H1 (cell line): ENCODE results near the gene TMEM163. TPM values are rescaled to one million over a fixed set of nuclear protein-coding genes. Genes with fewer than 3 reads are reported as not detected.

Experiments
- polyA plus RNA-seq, 7 experiments: library from polyadenylated mRNA; depleted of rRNA in 3 of 7; stranded (reverse) in 5 of 7; unstranded in 2 of 7; fragments of >200 nt in 5 of 7; fragments of 200-250 nt in 2 of 7; gene quantifications; 1 replicate in 5 of 7; 2 replicates in 1 of 7; 4 replicates in 1 of 7; pipeline versions ENCODE4 v1.2.1 to v1.2.3, GENCODE V29; 2011 to 2013; ENCODE audit warnings: missing spikeins in 2 of 7, mixed read lengths in 2 of 7
- total RNA-seq: library from RNA; stranded (reverse); fragmentation: NEBNext Ultra II Directional; extraction: Animal tissue kit (Norgen Biotek cat#: 25700); gene quantifications from 2 replicates; pipeline ENCODE4 v1.2.1, GENCODE V29; 2021
- TF ChIP-seq, protein P1 (sequence below): fragments of 300-600 bp; sonication (generic); IDR thresholded peaks from 2 replicates; pipeline ENCODE4 v1.7.1; 2012; ENCODE audit warnings: low read length, moderate library complexity, mild to moderate bottlenecking, inconsistent platforms; ENCODE audit not compliant: insufficient replicate concordance

TMEM163 gene
- total and polyA plus RNA-seq, 2 of the 8 experiments (the other 6 are each of a cell fraction or from before 2014, with no cell fraction given): 2.8 to 3.2 TPM

DNA sequence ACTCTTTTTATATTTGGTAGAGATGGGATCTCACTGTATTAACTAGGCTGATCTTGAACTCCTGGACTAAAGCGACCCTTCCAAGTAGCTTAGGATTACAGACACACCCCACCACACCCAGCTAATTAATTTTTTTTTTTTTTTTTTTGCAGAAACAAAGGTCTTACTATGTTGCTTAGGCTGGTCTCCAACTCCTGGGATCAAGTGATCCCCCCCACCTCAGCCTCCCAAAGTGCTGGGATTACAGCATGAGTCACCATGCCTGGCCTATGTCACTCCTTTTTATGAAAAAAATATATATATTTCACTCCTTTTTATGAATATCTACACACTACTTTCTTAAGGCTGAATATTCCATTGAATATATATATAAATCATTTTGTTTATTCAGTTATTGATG lies 302.2 kb downstream of the TMEM163 start (continued):
- TF ChIP-seq, protein P1, sequence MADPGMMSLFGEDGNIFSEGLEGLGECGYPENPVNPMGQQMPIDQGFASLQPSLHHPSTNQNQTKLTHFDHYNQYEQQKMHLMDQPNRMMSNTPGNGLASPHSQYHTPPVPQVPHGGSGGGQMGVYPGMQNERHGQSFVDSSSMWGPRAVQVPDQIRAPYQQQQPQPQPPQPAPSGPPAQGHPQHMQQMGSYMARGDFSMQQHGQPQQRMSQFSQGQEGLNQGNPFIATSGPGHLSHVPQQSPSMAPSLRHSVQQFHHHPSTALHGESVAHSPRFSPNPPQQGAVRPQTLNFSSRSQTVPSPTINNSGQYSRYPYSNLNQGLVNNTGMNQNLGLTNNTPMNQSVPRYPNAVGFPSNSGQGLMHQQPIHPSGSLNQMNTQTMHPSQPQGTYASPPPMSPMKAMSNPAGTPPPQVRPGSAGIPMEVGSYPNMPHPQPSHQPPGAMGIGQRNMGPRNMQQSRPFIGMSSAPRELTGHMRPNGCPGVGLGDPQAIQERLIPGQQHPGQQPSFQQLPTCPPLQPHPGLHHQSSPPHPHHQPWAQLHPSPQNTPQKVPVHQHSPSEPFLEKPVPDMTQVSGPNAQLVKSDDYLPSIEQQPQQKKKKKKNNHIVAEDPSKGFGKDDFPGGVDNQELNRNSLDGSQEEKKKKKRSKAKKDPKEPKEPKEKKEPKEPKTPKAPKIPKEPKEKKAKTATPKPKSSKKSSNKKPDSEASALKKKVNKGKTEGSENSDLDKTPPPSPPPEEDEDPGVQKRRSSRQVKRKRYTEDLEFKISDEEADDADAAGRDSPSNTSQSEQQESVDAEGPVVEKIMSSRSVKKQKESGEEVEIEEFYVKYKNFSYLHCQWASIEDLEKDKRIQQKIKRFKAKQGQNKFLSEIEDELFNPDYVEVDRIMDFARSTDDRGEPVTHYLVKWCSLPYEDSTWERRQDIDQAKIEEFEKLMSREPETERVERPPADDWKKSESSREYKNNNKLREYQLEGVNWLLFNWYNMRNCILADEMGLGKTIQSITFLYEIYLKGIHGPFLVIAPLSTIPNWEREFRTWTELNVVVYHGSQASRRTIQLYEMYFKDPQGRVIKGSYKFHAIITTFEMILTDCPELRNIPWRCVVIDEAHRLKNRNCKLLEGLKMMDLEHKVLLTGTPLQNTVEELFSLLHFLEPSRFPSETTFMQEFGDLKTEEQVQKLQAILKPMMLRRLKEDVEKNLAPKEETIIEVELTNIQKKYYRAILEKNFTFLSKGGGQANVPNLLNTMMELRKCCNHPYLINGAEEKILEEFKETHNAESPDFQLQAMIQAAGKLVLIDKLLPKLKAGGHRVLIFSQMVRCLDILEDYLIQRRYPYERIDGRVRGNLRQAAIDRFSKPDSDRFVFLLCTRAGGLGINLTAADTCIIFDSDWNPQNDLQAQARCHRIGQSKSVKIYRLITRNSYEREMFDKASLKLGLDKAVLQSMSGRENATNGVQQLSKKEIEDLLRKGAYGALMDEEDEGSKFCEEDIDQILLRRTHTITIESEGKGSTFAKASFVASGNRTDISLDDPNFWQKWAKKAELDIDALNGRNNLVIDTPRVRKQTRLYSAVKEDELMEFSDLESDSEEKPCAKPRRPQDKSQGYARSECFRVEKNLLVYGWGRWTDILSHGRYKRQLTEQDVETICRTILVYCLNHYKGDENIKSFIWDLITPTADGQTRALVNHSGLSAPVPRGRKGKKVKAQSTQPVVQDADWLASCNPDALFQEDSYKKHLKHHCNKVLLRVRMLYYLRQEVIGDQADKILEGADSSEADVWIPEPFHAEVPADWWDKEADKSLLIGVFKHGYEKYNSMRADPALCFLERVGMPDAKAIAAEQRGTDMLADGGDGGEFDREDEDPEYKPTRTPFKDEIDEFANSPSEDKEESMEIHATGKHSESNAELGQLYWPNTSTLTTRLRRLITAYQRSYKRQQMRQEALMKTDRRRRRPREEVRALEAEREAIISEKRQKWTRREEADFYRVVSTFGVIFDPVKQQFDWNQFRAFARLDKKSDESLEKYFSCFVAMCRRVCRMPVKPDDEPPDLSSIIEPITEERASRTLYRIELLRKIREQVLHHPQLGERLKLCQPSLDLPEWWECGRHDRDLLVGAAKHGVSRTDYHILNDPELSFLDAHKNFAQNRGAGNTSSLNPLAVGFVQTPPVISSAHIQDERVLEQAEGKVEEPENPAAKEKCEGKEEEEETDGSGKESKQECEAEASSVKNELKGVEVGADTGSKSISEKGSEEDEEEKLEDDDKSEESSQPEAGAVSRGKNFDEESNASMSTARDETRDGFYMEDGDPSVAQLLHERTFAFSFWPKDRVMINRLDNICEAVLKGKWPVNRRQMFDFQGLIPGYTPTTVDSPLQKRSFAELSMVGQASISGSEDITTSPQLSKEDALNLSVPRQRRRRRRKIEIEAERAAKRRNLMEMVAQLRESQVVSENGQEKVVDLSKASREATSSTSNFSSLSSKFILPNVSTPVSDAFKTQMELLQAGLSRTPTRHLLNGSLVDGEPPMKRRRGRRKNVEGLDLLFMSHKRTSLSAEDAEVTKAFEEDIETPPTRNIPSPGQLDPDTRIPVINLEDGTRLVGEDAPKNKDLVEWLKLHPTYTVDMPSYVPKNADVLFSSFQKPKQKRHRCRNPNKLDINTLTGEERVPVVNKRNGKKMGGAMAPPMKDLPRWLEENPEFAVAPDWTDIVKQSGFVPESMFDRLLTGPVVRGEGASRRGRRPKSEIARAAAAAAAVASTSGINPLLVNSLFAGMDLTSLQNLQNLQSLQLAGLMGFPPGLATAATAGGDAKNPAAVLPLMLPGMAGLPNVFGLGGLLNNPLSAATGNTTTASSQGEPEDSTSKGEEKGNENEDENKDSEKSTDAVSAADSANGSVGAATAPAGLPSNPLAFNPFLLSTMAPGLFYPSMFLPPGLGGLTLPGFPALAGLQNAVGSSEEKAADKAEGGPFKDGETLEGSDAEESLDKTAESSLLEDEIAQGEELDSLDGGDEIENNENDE: no peak
